HepG2 (cell line): Measurements from ENCODE around the gene SLC23A3. TPM values are rescaled to one million over a fixed set of nuclear protein-coding genes. Genes with fewer than 3 reads are reported as not detected.

Source experiments
- ATF4 ChIP-seq, 2 experiments: fragments of 450-650 bp in 1 of 2; sonication (generic) in 1 of 2; formaldehyde crosslinking; IDR thresholded peaks; 2 replicates each; pipeline versions ENCODE4 v1.5.0 to v1.8.0; 2020 to 2022; ENCODE audit warnings: mild to moderate bottlenecking in 1 of 2, missing genetic modification reagents in 1 of 2
- CERS6 ChIP-seq: sonication (generic); formaldehyde crosslinking; IDR thresholded peaks from 2 replicates; pipeline ENCODE4 v1.5.0; 2020; ENCODE audit warnings: missing genetic modification reagents
- GLI4 ChIP-seq: sonication (generic); formaldehyde crosslinking; IDR thresholded peaks from 2 replicates; pipeline ENCODE4 v1.5.1; 2020; ENCODE audit warnings: missing genetic modification reagents, mild to moderate bottlenecking, moderate library complexity, borderline replicate concordance
- GZF1 ChIP-seq: sonication (generic); formaldehyde crosslinking; IDR thresholded peaks from 2 replicates; pipeline ENCODE4 v1.5.1; 2020; ENCODE audit warnings: mild to moderate bottlenecking, missing genetic modification reagents
- MLLT10 ChIP-seq: sonication (generic); formaldehyde crosslinking; IDR thresholded peaks from 2 replicates; pipeline ENCODE4 v1.4.0; 2020; ENCODE audit warnings: missing genetic modification reagents
- MTERF4 ChIP-seq: sonication (generic); formaldehyde crosslinking; IDR thresholded peaks from 2 replicates; pipeline ENCODE4 v1.8.0; 2023; ENCODE audit warnings: mild to moderate bottlenecking, missing genetic modification reagents
- NFAT5 ChIP-seq: sonication (generic); formaldehyde crosslinking; IDR thresholded peaks from 2 replicates; pipeline ENCODE4 v1.4.0; 2020; ENCODE audit warnings: missing genetic modification reagents
- POGZ ChIP-seq: sonication (generic); formaldehyde crosslinking; IDR thresholded peaks from 2 replicates; pipeline ENCODE4 v1.4.0; 2020; ENCODE audit warnings: mild to moderate bottlenecking, missing genetic modification reagents
- SATB2 ChIP-seq: sonication (generic); formaldehyde crosslinking; IDR thresholded peaks from 2 replicates; pipeline ENCODE4 v1.5.0; 2020; ENCODE audit warnings: missing genetic modification reagents
- TBL1XR1 ChIP-seq: fragments of 150-350 bp; IDR thresholded peaks from 2 replicates; pipeline ENCODE4 v1.6.1; 2014; ENCODE audit warnings: borderline replicate concordance, low read length; ENCODE audit not compliant: partially characterized antibody
- THAP7 ChIP-seq: sonication (generic); formaldehyde crosslinking; IDR thresholded peaks from 2 replicates; pipeline ENCODE4 v1.8.1; 2023; ENCODE audit warnings: mild to moderate bottlenecking, missing genetic modification reagents
- ZBTB25 ChIP-seq: IDR thresholded peaks from 2 replicates; pipeline ENCODE4 v1.6.1; 2018; ENCODE audit warnings: missing genetic modification reagents
- ZBTB39 ChIP-seq: sonication (generic); formaldehyde crosslinking; IDR thresholded peaks from 2 replicates; pipeline ENCODE4 v1.5.0; 2020; ENCODE audit warnings: missing genetic modification reagents
- ZNF234 ChIP-seq: sonication (generic); formaldehyde crosslinking; conservative IDR thresholded peaks from 2 replicates; pipeline ENCODE4 v1.5.1; 2020; ENCODE audit warnings: mild to moderate bottlenecking, missing genetic modification reagents
- ZNF441 ChIP-seq: sonication (generic); formaldehyde crosslinking; IDR thresholded peaks from 2 replicates; pipeline ENCODE4 v1.7.0; 2021; ENCODE audit warnings: missing genetic modification reagents, borderline replicate concordance
- ZNF569 ChIP-seq: sonication (generic); formaldehyde crosslinking; IDR thresholded peaks from 2 replicates; pipeline ENCODE4 v1.5.0; 2020; ENCODE audit warnings: mild to moderate bottlenecking, missing genetic modification reagents, moderate library complexity, borderline replicate concordance
- polyA plus RNA-seq, 8 experiments: library from polyadenylated mRNA; depleted of rRNA in 3 of 8; stranded (reverse) in 7 of 8; unstranded in 1 of 8; fragments of >200 nt; fragmentation: Illumina TruSeq in 4 of 8; extraction: Trizol in 4 of 8; gene quantifications; 2 replicates each; pipeline versions ENCODE4 v1.2.1 to v1.2.3, GENCODE V29; 2011 to 2016; ENCODE audit warnings: low read depth in 4 of 8, missing spikeins in 1 of 8, mixed read lengths in 1 of 8; ENCODE audit not compliant: insufficient read depth in 1 of 8
- total RNA-seq, 5 experiments: library from RNA; depleted of rRNA; stranded (reverse); fragments of >200 nt; fragmentation: Illumina TruSeq; extraction: Trizol; gene quantifications; 2 replicates each; pipeline ENCODE4 v1.2.3, GENCODE V29; 2016; ENCODE audit warnings: low read depth in 1 of 5

The SLC23A3 gene
- total and polyA plus RNA-seq, 2 of the 13 experiments (the other 11 are each of a cell fraction or from before 2014, with no cell fraction given) = 0.38 to 0.78 TPM

- TF ChIP-seq CERS6 (CRISPR knock-in tag) (no peak), ZBTB39 (CRISPR knock-in tag) (no peak), THAP7 (0 out of 2 replicates have a peak, but pooled peaks have one; percentile 16), TBL1XR1 (no peak), GZF1 (CRISPR knock-in tag) (no peak), GLI4 (CRISPR knock-in tag) (peak; percentile 97; the same call in 1 of the 2 replicates), NFAT5 (CRISPR knock-in tag) (peak; percentile 69; the same call in 1 of the 2 replicates), MLLT10 (CRISPR knock-in tag) (0 out of 2 replicates have a peak, but pooled peaks have one; percentile 14), SATB2 (no peak), POGZ (CRISPR knock-in tag) (no peak), MTERF4 (CRISPR knock-in tag) (0 out of 2 replicates have a peak, but pooled peaks have one; percentile 94), ZNF569 (CRISPR knock-in tag) (no peak), ZNF441 (CRISPR knock-in tag) (peak; percentile 36), ZBTB25 (no peak), ATF4 (CRISPR knock-in tag; IDR thresholded peaks at IDR 0.05) (peak in 1 of 2 experiments; percentile 29; a peak in 1 of 4 replicates), ZNF234 (CRISPR knock-in tag) (no peak; the same call in 1 of the 2 replicates)
Observed at GRCh38 chr2:219218217-219218731, 48.4 kb upstream of the SLC23A3 start (continued).
